HCT116 (cell line): ENCODE results near the gene BOC. TPM values are rescaled to one million over a fixed set of nuclear protein-coding genes. Genes with fewer than 3 reads are reported as not detected.

ENCODE experiments used
- ATAC-seq: fragments of 200-7000 bp; cut with Tn5 transposase; 2 replicates; pipeline ENCODE4 v1.9.1; 2020; ENCODE audit warnings: mild to moderate bottlenecking, moderate library complexity
- BruUV-seq: library from RNA; stranded (reverse); fragments of 400-500 nt; replicated peaks from 2 replicates; lab custom pipeline; 2021; lab: Mats Ljungman, UMichigan
- CTCF ChIA-PET: fragments of 300-600 bp; sonication (Branson Sonifier 250); formaldehyde crosslinking; loops from one replicate; lab custom pipeline; 2021; ENCODE audit warnings: antibody characterized with exemption; lab: Charles Lee
- POLR2A ChIA-PET: fragments of 300-600, 350-600 bp; sonication (Branson Sonifier 250); formaldehyde crosslinking; loops from one replicate; lab custom pipeline; 2021; ENCODE audit warnings: antibody characterized with exemption; lab: Charles Lee
- RAD21 ChIA-PET, 2 experiments: fragments of 300-600 bp; sonication (Branson Sonifier 250); formaldehyde crosslinking; loops; one replicate each; lab custom pipeline; 2023; ENCODE audit warnings: low total read pairs in 2 of 2; ENCODE audit not compliant: uncharacterized antibody in 2 of 2, unreplicated experiment in 2 of 2, low non-redundant PET in 1 of 2; lab: Charles Lee
- DNase-seq: peaks from one replicate; pipeline ENCODE4 v3.0.0-alpha.2; 2010; ENCODE audit warnings: low read depth, low spot score
- H2AFZ ChIP-seq: fragments of 200-600 bp; shearing (Covaris generic), sonication (generic); 2 replicates; pipeline ENCODE4 v1.6.1; 2017; ENCODE audit warnings: low read depth, mixed run types, mixed read lengths, antibody characterized with exemption, low read length; ENCODE audit not compliant: poor library complexity, severe bottlenecking
- H3K27ac ChIP-seq: 2 replicates; pipeline ENCODE4 v1.5.1; 2012; ENCODE audit warnings: low read depth, low read length
- H3K27me3 ChIP-seq: fragments of 200-600 bp; sonication (generic); 2 replicates; pipeline ENCODE4 v1.6.1; 2016; ENCODE audit warnings: mixed run types, low read length, mixed read lengths; ENCODE audit not compliant: insufficient read depth
- H3K36me3 ChIP-seq, 2 experiments: fragments of 200-500 bp in 1 of 2; fragments of 200-600 bp in 1 of 2; sonication (Bioruptor generic) in 1 of 2; sonication (generic) in 1 of 2; 2 replicates each; pipeline versions ENCODE4 v1.5.1 to v1.6.1; 2014 to 2016; ENCODE audit warnings: low read length in 2 of 2, inconsistent platforms in 1 of 2, mixed read lengths in 1 of 2, mixed run types in 1 of 2; ENCODE audit not compliant: insufficient read depth in 2 of 2, control insufficient read depth in 1 of 2
- H3K4me1 ChIP-seq, 2 experiments: fragments of 200-600 bp in 1 of 2; sonication (generic) in 1 of 2; 2 replicates each; pipeline versions ENCODE4 v1.5.1 to v1.6.1; 2012 to 2017; ENCODE audit warnings: low read length in 2 of 2, inconsistent platforms in 1 of 2, mild to moderate bottlenecking in 1 of 2, mixed read lengths in 1 of 2, mixed run types in 1 of 2, moderate library complexity in 1 of 2; ENCODE audit not compliant: insufficient read depth in 2 of 2, control insufficient read depth in 1 of 2
- H3K4me2 ChIP-seq: fragments of 200-600 bp; sonication (generic); 2 replicates; pipeline ENCODE4 v1.6.1; 2017; ENCODE audit warnings: mixed run types, low read length, mixed read lengths
- H3K4me3 ChIP-seq, 2 experiments: fragments of 200-600 bp in 1 of 2; sonication (generic) in 1 of 2; replicated peaks in 1 of 2; 2 replicates each; pipeline ENCODE4 v1.5.1; 2011 to 2016; ENCODE audit warnings: low read length in 2 of 2, control low read depth in 1 of 2, low read depth in 1 of 2, mild to moderate bottlenecking in 1 of 2, mixed read lengths in 1 of 2, mixed run types in 1 of 2
- H3K79me2 ChIP-seq: fragments of 200-600 bp; sonication (generic); 2 replicates; pipeline ENCODE4 v1.6.1; 2017; ENCODE audit warnings: mild to moderate bottlenecking, mixed run types, low read length, moderate library complexity, mixed read lengths; ENCODE audit not compliant: insufficient read depth
- H3K9ac ChIP-seq: fragments of 200-600 bp; sonication (generic); 2 replicates; pipeline ENCODE4 v1.6.1; 2016; ENCODE audit warnings: low read length, mixed read lengths
- H3K9me2 ChIP-seq: fragments of 200-600 bp; sonication (generic), shearing (Covaris generic); 2 replicates; pipeline ENCODE4 v1.6.1; 2017; ENCODE audit warnings: mixed run types, mild to moderate bottlenecking, moderate library complexity; ENCODE audit not compliant: insufficient read depth
- H3K9me3 ChIP-seq, 2 experiments: fragments of 200-500 bp in 1 of 2; fragments of 200-600 bp in 1 of 2; sonication (Bioruptor generic) in 1 of 2; sonication (generic) in 1 of 2; 2 replicates each; pipeline ENCODE4 v1.6.1; 2014 to 2017; ENCODE audit warnings: low read length in 2 of 2, mixed read lengths in 2 of 2, inconsistent platforms in 1 of 2, low read depth in 1 of 2, mild to moderate bottlenecking in 1 of 2, mixed run types in 1 of 2, moderate library complexity in 1 of 2; ENCODE audit not compliant: control insufficient read depth in 1 of 2, insufficient read depth in 1 of 2
- H4K20me1 ChIP-seq: fragments of 200-600 bp; sonication (generic), shearing (Covaris generic); 2 replicates; pipeline ENCODE4 v1.6.1; 2017; ENCODE audit warnings: mixed run types, mild to moderate bottlenecking, moderate library complexity; ENCODE audit not compliant: insufficient read depth
- ATF3 ChIP-seq: IDR thresholded peaks from 2 replicates; pipeline ENCODE4 v1.6.1; 2012
- CBX3 ChIP-seq: IDR thresholded peaks from 2 replicates; pipeline ENCODE4 v1.6.1; 2012; ENCODE audit warnings: low read depth
- EGR1 ChIP-seq: IDR thresholded peaks from 2 replicates; pipeline ENCODE4 v1.6.1; 2012; ENCODE audit warnings: low read depth
- EZH2phosphoT487 ChIP-seq: fragments of 200-600 bp; IDR thresholded peaks from 2 replicates; pipeline ENCODE4 v1.6.1; 2018; ENCODE audit warnings: antibody characterized with exemption, borderline replicate concordance
- FOSL1 ChIP-seq: IDR thresholded peaks from 2 replicates; pipeline ENCODE4 v1.6.1; 2012; ENCODE audit warnings: low read depth
- JUND ChIP-seq: IDR thresholded peaks from 2 replicates; pipeline ENCODE4 v1.6.1; 2012
- POLR2A ChIP-seq: IDR thresholded peaks from 2 replicates; pipeline ENCODE4 v1.7.0; 2011; ENCODE audit warnings: borderline replicate concordance; ENCODE audit not compliant: insufficient read depth, insufficient read length; ENCODE audit errors: extremely low read depth
- REST ChIP-seq: IDR thresholded peaks from 2 replicates; pipeline ENCODE4 v1.6.1; 2012; ENCODE audit warnings: low read depth
- SIN3A ChIP-seq: IDR thresholded peaks from 2 replicates; pipeline ENCODE4 v1.6.1; 2012; ENCODE audit warnings: low read depth
- ZBTB33 ChIP-seq: IDR thresholded peaks from 2 replicates; pipeline ENCODE4 v1.6.1; 2011; ENCODE audit warnings: mild to moderate bottlenecking, low read length, moderate library complexity; ENCODE audit not compliant: insufficient replicate concordance; ENCODE audit errors: extremely low read depth
- ZFX ChIP-seq: fragments of 450-650 bp; IDR thresholded peaks from 2 replicates; pipeline ENCODE4 v1.6.1; 2017
- intact Hi-C: fragments of 100-400 bp; cut with micrococcal nuclease; formaldehyde crosslinking; loops from 2 replicates; pipeline ENCODE4 v1.10.0; 2022
- total RNA-seq: library from RNA; stranded (reverse); gene quantifications from one replicate; pipeline ENCODE4 v1.2.1, GENCODE V29; 2021; ENCODE audit not compliant: unreplicated experiment
- TF ChIP-seq, protein P1 (sequence below): IDR thresholded peaks from 2 replicates; pipeline ENCODE4 v1.6.1; 2012

The BOC gene
- total RNA-seq, 1 experiment from 2014 or later, result 3.3 TPM

DNA sequence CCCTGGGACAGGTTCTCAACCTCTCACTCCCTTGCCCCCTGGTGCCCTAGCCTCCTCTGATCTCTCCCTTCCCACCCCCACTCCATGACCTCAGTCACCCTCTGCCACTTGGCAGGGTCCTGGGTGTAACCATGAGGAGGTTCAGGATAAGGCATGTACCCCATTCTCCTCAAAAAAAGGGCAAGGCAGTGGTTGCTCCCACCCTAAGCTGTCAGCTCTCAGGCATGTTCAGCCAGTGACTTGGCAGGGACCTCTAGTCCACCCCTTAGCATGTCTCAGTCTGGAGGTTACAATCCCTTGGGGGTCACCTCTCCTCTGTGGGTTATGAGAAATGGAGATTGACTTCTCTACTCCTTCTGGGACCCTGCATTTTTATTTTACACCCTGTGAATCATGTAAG, 11.0 kb upstream of the BOC start:
- ChIA-PET CTCF (no interaction called here), POLR2A (no interaction called here)
- Histone ChIP-seq H3K79me2 (no peaks in the 10 kb centered on the region), H3K36me3 (no peaks in the 10 kb centered on the region), H3K27me3 (no peaks in the 10 kb centered on the region), H3K9me2 (no peaks in the 10 kb centered on the region), H4K20me1 (no peaks in the 10 kb centered on the region)
- BruUV-seq, result no TSS peak
- no peak for ATAC-seq
- TF ChIP-seq EGR1, result no peak
- no peak for TF ChIP-seq ZFX
- TF ChIP-seq, all 23 proteins: peak for 0
- intact Hi-C loops, result no loop called here
- H3K9ac ChIP-seq, result no peak overlapping the region
- H3K4me3 ChIP-seq, result no peak overlapping the region
- DNase-seq, result no peak
- no peaks in the 10 kb centered on the region for H3K9me3 ChIP-seq
- no peak overlapping the region for H3K4me2 ChIP-seq
- H3K4me1 ChIP-seq, result no peaks in the 10 kb centered on the region
- no peak overlapping the region for H2AFZ ChIP-seq
- no peak overlapping the region for H3K27ac ChIP-seq
- RAD21 ChIA-PET, result no interaction called here

DNA sequence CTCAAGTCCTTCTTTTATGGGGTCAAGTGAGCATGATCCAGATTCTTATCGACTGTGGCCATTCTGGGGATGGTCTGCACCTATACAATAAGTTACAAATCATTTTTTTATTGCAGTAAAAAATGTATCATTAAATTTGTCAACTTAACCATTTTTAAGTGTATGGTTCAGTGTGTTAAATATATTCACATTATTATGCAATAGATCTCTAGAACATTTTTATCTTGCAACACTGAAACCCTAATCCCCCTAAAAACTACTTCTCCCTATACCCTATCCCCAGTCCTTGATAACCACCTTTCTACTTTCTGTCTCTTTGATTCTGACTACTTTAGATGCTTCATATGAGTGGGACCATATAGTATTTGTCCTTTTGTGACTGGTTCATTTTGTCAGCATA, 10.4 kb upstream of the BOC start:
- H3K9me3 ChIP-seq, result no peaks in the 10 kb centered on the region
- no peaks in the 10 kb centered on the region for H4K20me1 ChIP-seq
- no peak overlapping the region for H3K4me2 ChIP-seq
- no peak overlapping the region for H3K4me3 ChIP-seq
- H3K27me3 ChIP-seq, result no peaks in the 10 kb centered on the region
- intact Hi-C loops, result no loop called here
- no peak overlapping the region for H3K27ac ChIP-seq
- DNase-seq (no peak), ATAC-seq (no peak)
- H3K36me3 ChIP-seq, result no peaks in the 10 kb centered on the region
- no peak overlapping the region for H2AFZ ChIP-seq
- H3K9ac ChIP-seq, result no peak overlapping the region
- no TSS peak for BruUV-seq
- no peaks in the 10 kb centered on the region for H3K4me1 ChIP-seq
- H3K9me2 ChIP-seq, result no peaks in the 10 kb centered on the region
- RAD21 ChIA-PET, result no interaction called here
- no peaks in the 10 kb centered on the region for H3K79me2 ChIP-seq
- TF ChIP-seq SIN3A, result no peak
- no peak for TF ChIP-seq ZFX
- TF ChIP-seq EZH2phosphoT487, result no peak
- no peak for TF ChIP-seq JUND
- TF ChIP-seq, protein P1, sequence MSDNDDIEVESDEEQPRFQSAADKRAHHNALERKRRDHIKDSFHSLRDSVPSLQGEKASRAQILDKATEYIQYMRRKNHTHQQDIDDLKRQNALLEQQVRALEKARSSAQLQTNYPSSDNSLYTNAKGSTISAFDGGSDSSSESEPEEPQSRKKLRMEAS, result no peak
- no peak for TF ChIP-seq POLR2A
- TF ChIP-seq FOSL1, result no peak
- TF ChIP-seq CBX3, result no peak
- TF ChIP-seq ZBTB33, result no peak
- TF ChIP-seq ATF3, result no peak
- TF ChIP-seq REST, result no peak
- CTCF ChIA-PET, result no interaction called here
- POLR2A ChIA-PET, result no interaction called here
